ENCODE results near the gene SMYD3.

SMYD3 gene

GRCh38 chr1:246513619-246514343, 6.7 kb upstream of the SMYD3 start:
- DNase-seq: no peak

GRCh38 chr1:246513041-246513440, 6.0 kb upstream of the SMYD3 start:
- DNase-seq: no peak

GRCh38 chr1:246512635-246513034, 5.6 kb upstream of the SMYD3 start:
- DNase-seq: no peak

- no peak for DNase-seq
These were observed 5.2 kb upstream of the SMYD3 start for GRCh38 chr1:246512230-246512629.

GRCh38 chr1:246511203-246511602, 4.1 kb upstream of the SMYD3 start:
- no peak for DNase-seq

- DNase-seq: no peak
These were observed 3.3 kb upstream of the SMYD3 start for GRCh38 chr1:246510147-246511030.

- DNase-seq: no peak
These were observed 2.0 kb upstream of the SMYD3 start for GRCh38 chr1:246508897-246509688.

- no peak for DNase-seq
These were observed 759 bp downstream of the SMYD3 start for GRCh38 chr1:246506367-246506673.

GRCh38 chr1:246503341-246503740, 3.7 kb downstream of the SMYD3 start:
- DNase-seq: no peak

GRCh38 chr1:246497331-246497915, 9.7 kb downstream of the SMYD3 start:
- peak; percentile 86 for DNase-seq

GRCh38 chr1:246492611-246493245, 14.4 kb downstream of the SMYD3 start:
- peak; percentile 80 for DNase-seq

GRCh38 chr1:246491551-246492053, 15.5 kb downstream of the SMYD3 start:
- DNase-seq: no peak

GRCh38 chr1:246488674-246489073, 18.4 kb downstream of the SMYD3 start:
- DNase-seq: no peak

GRCh38 chr1:246483569-246483933, 23.5 kb downstream of the SMYD3 start:
- no peak for DNase-seq

GRCh38 chr1:246482805-246483568, 24.1 kb downstream of the SMYD3 start:
- peak; percentile 86 for DNase-seq

- no peak for DNase-seq
These were observed 28.0 kb downstream of the SMYD3 start for GRCh38 chr1:246479061-246479460.

GRCh38 chr1:246477634-246478033, 29.4 kb downstream of the SMYD3 start:
- DNase-seq: no peak

GRCh38 chr1:246476771-246477170, 30.3 kb downstream of the SMYD3 start:
- no peak for DNase-seq

GRCh38 chr1:246471688-246472087, 35.4 kb downstream of the SMYD3 start:
- no peak for DNase-seq

- no peak for DNase-seq
These were observed 36.5 kb downstream of the SMYD3 start for GRCh38 chr1:246470585-246470984.

- DNase-seq: no peak
These were observed 44.1 kb downstream of the SMYD3 start for GRCh38 chr1:246462986-246463385.

- no peak for DNase-seq
These were observed 46.7 kb downstream of the SMYD3 start for GRCh38 chr1:246460406-246460805.
